Stimulated activated CD8-positive, alpha-beta memory T cell treated with anti-CD3 and anti-CD28 coated beads, Interleukin-7, amount 100 ng/mL, for 48 hours (primary cell): ENCODE results near the gene BLZF1.
"Not testable (repeated sequence)": the region's sequence is repeated elsewhere in the genome, so short reads cannot be mapped to it uniquely, and the experiment has no call there.

Experiments
- DNase-seq, 2 donors: peaks; one replicate each; pipeline ENCODE4 v3.0.0-alpha.2; 2020; ENCODE audit warnings: low read depth in 1 of 2; ENCODE audit errors: extremely low read depth in 1 of 2

The BLZF1 gene

GRCh38 chr1:169360415-169360814 is 7.6 kb upstream of the BLZF1 start:
- no peak for DNase-seq

- no peak for DNase-seq
Measured at GRCh38 chr1:169361281-169361680, 6.7 kb upstream of the BLZF1 start.

GRCh38 chr1:169363046-169363730 is 4.8 kb upstream of the BLZF1 start:
- no peak for DNase-seq

GRCh38 chr1:169364948-169365347 is 3.0 kb upstream of the BLZF1 start:
- no peak for DNase-seq

GRCh38 chr1:169367096-169367685 is 804 bp upstream of the BLZF1 start:
- DNase-seq: no peak

GRCh38 chr1:169368406-169368769 is 393 bp downstream of the BLZF1 start:
- no peak for DNase-seq

GRCh38 chr1:169371404-169371803 is 3.4 kb downstream of the BLZF1 start:
- no peak for DNase-seq

- no peak for DNase-seq
Measured at GRCh38 chr1:169381162-169381561, 13.2 kb downstream of the BLZF1 start.

- no peak for DNase-seq
Measured at GRCh38 chr1:169383449-169383848, 15.5 kb downstream of the BLZF1 start.

- DNase-seq: no peak
Measured at GRCh38 chr1:169387399-169387798, 19.4 kb downstream of the BLZF1 start.

GRCh38 chr1:169390303-169390702 is 22.3 kb downstream of the BLZF1 start:
- no peak for DNase-seq

- DNase-seq: no peak
Measured at GRCh38 chr1:169392406-169392805, 24.4 kb downstream of the BLZF1 start.

- DNase-seq: no peak
Measured at GRCh38 chr1:169395955-169396354, 28.0 kb downstream of the BLZF1 start.

- DNase-seq: not testable (repeated sequence)
Measured at GRCh38 chr1:169402578-169402977, 34.6 kb downstream of the BLZF1 start.

- not testable (repeated sequence) for DNase-seq
Measured at GRCh38 chr1:169408340-169408739, 40.3 kb downstream of the BLZF1 start.

GRCh38 chr1:169414952-169415351 is 47.0 kb downstream of the BLZF1 start:
- DNase-seq: no peak

GRCh38 chr1:169421309-169421708 is 53.3 kb downstream of the BLZF1 start:
- no peak for DNase-seq

- no peak for DNase-seq
Measured at GRCh38 chr1:169426174-169426705, 58.2 kb downstream of the BLZF1 start.

GRCh38 chr1:169427081-169427641 is 59.2 kb downstream of the BLZF1 start, which contains the start of gene CCDC181:
CCDC181 (minus strand) TSS chr1:169427474; CDS start chr1:169424927, 2,547 bp downstream.
- peak; percentile 38 to 56 for DNase-seq
